Measurements from ENCODE around the gene UVSSA.

UVSSA gene

GRCh38 chr4:1326751-1327525, 20.1 kb upstream of the UVSSA start:
- H3K4me3 ChIP-seq (ENCODE audit: low read depth, low read length) = no peak overlapping the region
- ChIA-PET POLR2A (no interaction called here), CTCF (interaction anchor here (1.0 kb wide), 1 partner anchor 11 kb away, joined by 3 read pairs; no protein-coding TSS in a partner anchor)
- TF ChIP-seq, protein P1, sequence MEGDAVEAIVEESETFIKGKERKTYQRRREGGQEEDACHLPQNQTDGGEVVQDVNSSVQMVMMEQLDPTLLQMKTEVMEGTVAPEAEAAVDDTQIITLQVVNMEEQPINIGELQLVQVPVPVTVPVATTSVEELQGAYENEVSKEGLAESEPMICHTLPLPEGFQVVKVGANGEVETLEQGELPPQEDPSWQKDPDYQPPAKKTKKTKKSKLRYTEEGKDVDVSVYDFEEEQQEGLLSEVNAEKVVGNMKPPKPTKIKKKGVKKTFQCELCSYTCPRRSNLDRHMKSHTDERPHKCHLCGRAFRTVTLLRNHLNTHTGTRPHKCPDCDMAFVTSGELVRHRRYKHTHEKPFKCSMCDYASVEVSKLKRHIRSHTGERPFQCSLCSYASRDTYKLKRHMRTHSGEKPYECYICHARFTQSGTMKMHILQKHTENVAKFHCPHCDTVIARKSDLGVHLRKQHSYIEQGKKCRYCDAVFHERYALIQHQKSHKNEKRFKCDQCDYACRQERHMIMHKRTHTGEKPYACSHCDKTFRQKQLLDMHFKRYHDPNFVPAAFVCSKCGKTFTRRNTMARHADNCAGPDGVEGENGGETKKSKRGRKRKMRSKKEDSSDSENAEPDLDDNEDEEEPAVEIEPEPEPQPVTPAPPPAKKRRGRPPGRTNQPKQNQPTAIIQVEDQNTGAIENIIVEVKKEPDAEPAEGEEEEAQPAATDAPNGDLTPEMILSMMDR (IDR thresholded peaks at IDR 0.05; ENCODE audit: insufficient read depth, low read length, missing control alignments) = no peak
- no peak for DNase-seq (ENCODE audit: low read depth, low spot score)

GRCh38 chr4:1327526-1328266, 19.3 kb upstream of the UVSSA start:
- TF ChIP-seq, protein P1 (IDR thresholded peaks at IDR 0.05; ENCODE audit: insufficient read depth, low read length, missing control alignments) = no peak
- POLR2A ChIA-PET = no interaction called here
- DNase-seq (ENCODE audit: low read depth, low spot score) = no peak
- H3K4me3 ChIP-seq (ENCODE audit: low read depth, low read length) = no peak overlapping the region
- CTCF ChIA-PET = interaction anchor here (1.0 kb wide), 1 partner anchor 12 kb away, joined by 3 read pairs; no protein-coding TSS in a partner anchor

GRCh38 chr4:1328267-1329155, 18.5 kb upstream of the UVSSA start:
- ChIA-PET POLR2A (no interaction called here), CTCF (interaction anchor here (1.5 kb wide), 1 partner anchor 22 kb away, joined by 4 read pairs; no protein-coding TSS in a partner anchor)
- TF ChIP-seq, protein P1 (IDR thresholded peaks at IDR 0.05; ENCODE audit: insufficient read depth, low read length, missing control alignments) = no peak
- H3K4me3 ChIP-seq (ENCODE audit: low read depth, low read length) = no peak overlapping the region
- no peak for DNase-seq (ENCODE audit: low read depth, low spot score)

DNA sequence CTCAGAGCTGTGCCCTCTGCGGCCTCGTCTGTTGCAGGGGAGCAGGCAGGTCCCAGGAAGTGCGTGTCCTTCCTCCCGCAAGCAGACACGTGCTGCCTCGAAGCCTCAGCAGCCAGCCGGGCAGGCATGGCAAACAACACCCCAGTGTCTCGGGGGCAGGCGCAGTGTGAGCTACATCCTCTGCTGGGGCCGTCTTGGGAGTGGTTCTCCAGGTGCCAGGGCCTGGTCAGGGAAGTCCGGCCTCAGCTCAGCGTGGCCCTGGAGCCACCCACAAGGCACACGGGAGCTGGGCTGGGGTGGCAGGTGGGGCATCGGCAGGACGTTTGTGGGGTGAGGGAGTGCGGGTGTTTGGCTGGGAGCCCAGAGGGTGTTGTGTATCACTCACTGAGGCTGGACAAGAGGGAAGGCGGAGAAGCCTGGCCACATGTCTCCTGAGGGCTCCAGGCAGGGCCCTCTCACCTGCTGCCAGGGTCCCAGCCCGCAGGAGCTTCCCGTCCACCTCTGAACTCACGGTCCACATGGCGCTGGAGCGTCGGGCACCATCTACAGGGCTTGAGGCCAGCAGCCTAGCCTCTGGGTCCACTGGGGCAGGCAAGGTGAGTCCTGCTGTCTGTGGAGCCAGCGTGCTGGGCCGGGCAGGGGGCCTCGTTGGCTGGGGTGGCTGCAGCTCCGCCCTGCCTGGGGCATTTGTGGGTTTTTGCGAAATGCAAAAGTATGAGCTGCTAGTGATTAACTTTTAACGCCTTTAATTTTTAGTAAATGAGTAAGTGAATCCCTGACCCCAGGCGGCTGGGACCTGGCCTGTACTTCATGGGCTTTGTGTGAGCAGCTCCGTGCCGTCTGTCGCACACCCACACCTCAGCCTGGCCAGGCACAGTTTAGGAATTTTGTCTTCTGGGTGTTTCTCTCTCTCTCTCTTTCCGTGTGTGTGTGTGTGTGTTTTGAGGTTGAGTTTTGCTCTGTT, 17.3 kb upstream of the UVSSA start:
- H3K4me3 ChIP-seq (ENCODE audit: low read depth, low read length) = no peak overlapping the region
- DNase-seq (ENCODE audit: low read depth, low spot score) = no peak
- POLR2A ChIA-PET = no interaction called here
- CTCF ChIA-PET = interaction anchor here (0.8 to 1.5 kb wide), 2 partner anchors 21 to 23 kb away, joined by 3 to 4 read pairs; no protein-coding TSS in a partner anchor
- TF ChIP-seq, protein P1 (IDR thresholded peaks at IDR 0.05; ENCODE audit: insufficient read depth, low read length, missing control alignments) = no peak

DNA sequence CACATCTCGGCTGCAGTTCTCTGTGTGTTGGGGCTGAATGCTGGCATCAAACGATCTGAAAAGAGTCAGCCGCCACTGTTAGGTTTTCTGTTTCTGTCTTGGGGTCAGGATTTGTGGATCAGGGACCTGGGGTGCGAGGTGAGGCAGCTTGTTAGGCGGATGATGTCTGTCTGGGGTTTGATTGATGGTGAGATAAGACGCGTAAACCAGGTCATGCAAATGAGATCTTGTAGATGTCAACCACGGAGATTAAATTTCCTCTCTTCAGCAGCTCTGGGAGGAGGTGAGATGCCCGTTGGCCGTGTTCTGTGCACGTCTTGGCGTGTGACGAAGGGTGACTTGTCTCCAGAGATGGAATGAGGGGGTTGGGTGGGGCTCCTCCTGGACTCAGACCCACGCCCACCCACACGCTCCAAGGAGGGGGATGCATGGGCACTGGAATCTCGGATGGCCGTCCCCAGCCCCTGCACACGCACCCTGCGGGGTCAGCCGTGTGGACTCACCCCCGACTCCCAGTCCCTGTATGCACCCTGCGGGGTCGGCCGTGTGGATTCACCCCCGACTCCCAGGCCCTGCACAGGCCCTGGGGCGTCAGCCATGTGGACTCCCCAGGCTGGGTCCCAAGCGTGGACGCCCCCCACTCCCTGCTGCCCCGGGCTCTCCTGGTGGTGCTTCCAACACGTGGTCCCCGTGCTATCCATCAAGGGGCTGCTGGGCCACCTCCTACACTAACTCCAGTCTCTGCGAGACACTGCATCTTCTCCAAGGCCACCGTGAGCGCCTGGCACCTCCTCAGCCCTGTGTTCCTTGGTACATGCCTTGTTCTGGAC, 16.0 kb upstream of the UVSSA start:
- H3K4me3 ChIP-seq (ENCODE audit: low read depth, low read length) = no peak overlapping the region
- ChIA-PET POLR2A (no interaction called here), CTCF (interaction anchor here (0.8 kb wide), 1 partner anchor 22 kb away, joined by 3 read pairs; no protein-coding TSS in a partner anchor)
- DNase-seq (ENCODE audit: low read depth, low spot score) = no peak
- TF ChIP-seq, protein P1 (IDR thresholded peaks at IDR 0.05; ENCODE audit: insufficient read depth, low read length, missing control alignments) = no peak
